ENCODE measurements around the gene ALOX5AP.

Gene ALOX5AP

GRCh38 chr13:30696278-30697176 is 38.8 kb upstream of the ALOX5AP start:
- DNase-seq (ENCODE audit: low read depth), result peak; percentile 44
- TF ChIP-seq, protein P1, sequence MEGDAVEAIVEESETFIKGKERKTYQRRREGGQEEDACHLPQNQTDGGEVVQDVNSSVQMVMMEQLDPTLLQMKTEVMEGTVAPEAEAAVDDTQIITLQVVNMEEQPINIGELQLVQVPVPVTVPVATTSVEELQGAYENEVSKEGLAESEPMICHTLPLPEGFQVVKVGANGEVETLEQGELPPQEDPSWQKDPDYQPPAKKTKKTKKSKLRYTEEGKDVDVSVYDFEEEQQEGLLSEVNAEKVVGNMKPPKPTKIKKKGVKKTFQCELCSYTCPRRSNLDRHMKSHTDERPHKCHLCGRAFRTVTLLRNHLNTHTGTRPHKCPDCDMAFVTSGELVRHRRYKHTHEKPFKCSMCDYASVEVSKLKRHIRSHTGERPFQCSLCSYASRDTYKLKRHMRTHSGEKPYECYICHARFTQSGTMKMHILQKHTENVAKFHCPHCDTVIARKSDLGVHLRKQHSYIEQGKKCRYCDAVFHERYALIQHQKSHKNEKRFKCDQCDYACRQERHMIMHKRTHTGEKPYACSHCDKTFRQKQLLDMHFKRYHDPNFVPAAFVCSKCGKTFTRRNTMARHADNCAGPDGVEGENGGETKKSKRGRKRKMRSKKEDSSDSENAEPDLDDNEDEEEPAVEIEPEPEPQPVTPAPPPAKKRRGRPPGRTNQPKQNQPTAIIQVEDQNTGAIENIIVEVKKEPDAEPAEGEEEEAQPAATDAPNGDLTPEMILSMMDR (IDR thresholded peaks at IDR 0.05; ENCODE audit: insufficient read depth, low read depth, low read length, missing control alignments), result no peak
- H3K4me3 ChIP-seq (ENCODE audit: low read depth, low read length), result no peak overlapping the region

GRCh38 chr13:30697177-30697953 is 38.0 kb upstream of the ALOX5AP start:
- H3K4me3 ChIP-seq (ENCODE audit: low read depth, low read length), result no peak overlapping the region
- no peak for DNase-seq (ENCODE audit: low read depth)
- TF ChIP-seq, protein P1 (IDR thresholded peaks at IDR 0.05; ENCODE audit: insufficient read depth, low read depth, low read length, missing control alignments), result no peak

GRCh38 chr13:30697996-30698401 is 37.3 kb upstream of the ALOX5AP start:
- TF ChIP-seq, protein P1 (IDR thresholded peaks at IDR 0.05; ENCODE audit: insufficient read depth, low read depth, low read length, missing control alignments), result no peak
- H3K4me3 ChIP-seq (ENCODE audit: low read depth, low read length), result no peak overlapping the region
- DNase-seq (ENCODE audit: low read depth), result no peak

GRCh38 chr13:30698488-30699005 is 36.8 kb upstream of the ALOX5AP start:
- H3K4me3 ChIP-seq (ENCODE audit: low read depth, low read length), result no peak overlapping the region
- DNase-seq (ENCODE audit: low read depth), result no peak
- TF ChIP-seq, protein P1 (IDR thresholded peaks at IDR 0.05; ENCODE audit: insufficient read depth, low read depth, low read length, missing control alignments), result no peak

DNA sequence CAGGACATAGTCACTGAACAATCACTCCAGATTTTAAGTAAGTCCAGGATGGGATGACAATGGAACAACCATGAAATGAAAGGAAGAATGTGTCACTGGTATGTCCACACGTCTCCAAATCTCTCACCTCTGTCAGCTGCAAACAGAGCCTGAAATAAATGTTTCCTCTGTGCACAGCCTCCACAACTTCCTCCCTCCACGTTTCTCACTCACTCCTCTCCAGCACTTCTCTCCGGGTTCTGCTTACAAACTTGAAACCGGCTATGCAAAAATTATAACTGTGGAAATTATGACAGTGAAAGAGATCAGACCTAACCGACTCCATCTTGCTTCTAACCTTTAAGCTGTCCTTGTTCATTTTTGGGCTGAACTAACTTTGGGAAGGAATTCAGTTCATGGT is 35.0 kb upstream of the ALOX5AP start:
- TF ChIP-seq, protein P1 (IDR thresholded peaks at IDR 0.05; ENCODE audit: insufficient read depth, low read depth, low read length, missing control alignments), result no peak
- no peak overlapping the region for H3K4me3 ChIP-seq (ENCODE audit: low read depth, low read length)
- DNase-seq (ENCODE audit: low read depth), result no peak

- no peak overlapping the region for H3K4me3 ChIP-seq (ENCODE audit: low read depth, low read length)
- TF ChIP-seq, protein P1 (IDR thresholded peaks at IDR 0.05; ENCODE audit: insufficient read depth, low read depth, low read length, missing control alignments), result no peak
These were observed 33.3 kb upstream of the ALOX5AP start for GRCh38 chr13:30702006-30702405.

More at GRCh38 chr13:30702006-30702405, 33.3 kb upstream of the ALOX5AP start:
- DNase-seq (ENCODE audit: low read depth), result no peak
